C4-2B (cell line): ENCODE results near the gene ADAMTSL1.

Experiments used
- H3K27ac ChIP-seq: fragments of 450-650 bp; 2 replicates; pipeline ENCODE4 v1.5.1; 2017
- ZFX ChIP-seq: fragments of 450-650 bp; IDR thresholded peaks from 2 replicates; pipeline ENCODE4 v1.6.1; 2017
- TF ChIP-seq, protein P1 (sequence below): fragments of 450-650 bp; conservative IDR thresholded peaks from 2 replicates; pipeline ENCODE4 v1.5.1; 2017; ENCODE audit warnings: mild to moderate bottlenecking

ADAMTSL1 gene

DNA sequence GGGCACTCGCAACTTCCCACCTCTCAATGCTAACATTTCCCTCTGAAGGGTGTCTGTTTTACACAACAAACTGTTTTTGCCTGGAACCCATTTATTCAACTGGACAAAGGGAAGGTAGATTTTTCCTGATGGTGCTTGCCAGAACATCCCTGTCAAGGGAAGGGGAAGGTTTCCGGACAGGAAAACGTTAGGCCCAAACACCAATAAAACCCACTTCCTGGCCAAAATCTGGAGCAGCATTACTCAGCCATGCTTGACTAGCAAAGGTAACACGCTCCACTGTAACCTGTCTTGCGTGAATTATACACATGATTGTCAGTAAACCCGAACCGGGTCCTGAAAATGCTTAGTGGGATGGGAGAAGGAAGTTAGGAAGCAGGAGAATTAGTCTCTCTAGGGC is 468.8 kb downstream of the ADAMTSL1 start:
- TF ChIP-seq, protein P1, sequence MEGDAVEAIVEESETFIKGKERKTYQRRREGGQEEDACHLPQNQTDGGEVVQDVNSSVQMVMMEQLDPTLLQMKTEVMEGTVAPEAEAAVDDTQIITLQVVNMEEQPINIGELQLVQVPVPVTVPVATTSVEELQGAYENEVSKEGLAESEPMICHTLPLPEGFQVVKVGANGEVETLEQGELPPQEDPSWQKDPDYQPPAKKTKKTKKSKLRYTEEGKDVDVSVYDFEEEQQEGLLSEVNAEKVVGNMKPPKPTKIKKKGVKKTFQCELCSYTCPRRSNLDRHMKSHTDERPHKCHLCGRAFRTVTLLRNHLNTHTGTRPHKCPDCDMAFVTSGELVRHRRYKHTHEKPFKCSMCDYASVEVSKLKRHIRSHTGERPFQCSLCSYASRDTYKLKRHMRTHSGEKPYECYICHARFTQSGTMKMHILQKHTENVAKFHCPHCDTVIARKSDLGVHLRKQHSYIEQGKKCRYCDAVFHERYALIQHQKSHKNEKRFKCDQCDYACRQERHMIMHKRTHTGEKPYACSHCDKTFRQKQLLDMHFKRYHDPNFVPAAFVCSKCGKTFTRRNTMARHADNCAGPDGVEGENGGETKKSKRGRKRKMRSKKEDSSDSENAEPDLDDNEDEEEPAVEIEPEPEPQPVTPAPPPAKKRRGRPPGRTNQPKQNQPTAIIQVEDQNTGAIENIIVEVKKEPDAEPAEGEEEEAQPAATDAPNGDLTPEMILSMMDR, result no peak
- no peak for TF ChIP-seq ZFX
- no peak overlapping the region for H3K27ac ChIP-seq

DNA sequence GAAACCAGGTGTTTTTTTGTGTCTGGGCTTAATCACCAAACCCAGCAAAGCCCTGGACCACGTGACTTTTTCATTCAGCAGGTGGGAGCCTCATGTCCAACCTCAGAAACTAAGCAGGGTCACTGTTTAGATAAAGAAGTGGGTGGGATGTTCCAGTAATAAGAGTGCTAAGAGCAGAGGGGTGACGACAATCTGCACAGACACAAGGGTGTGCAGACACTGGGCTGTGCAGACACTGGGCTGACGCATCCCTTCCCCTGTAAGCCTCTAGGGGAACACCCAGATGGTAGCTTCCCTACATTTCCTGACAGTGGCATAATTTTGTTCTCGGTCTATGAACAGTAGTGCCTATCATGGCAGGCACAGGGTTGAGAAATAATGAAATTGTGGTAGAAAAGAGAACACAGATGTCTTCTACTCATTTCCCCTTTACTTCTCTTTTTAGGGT is 474.0 kb downstream of the ADAMTSL1 start:
- H3K27ac ChIP-seq, result no peak overlapping the region
- TF ChIP-seq, protein P1, result no peak
- TF ChIP-seq ZFX, result no peak

DNA sequence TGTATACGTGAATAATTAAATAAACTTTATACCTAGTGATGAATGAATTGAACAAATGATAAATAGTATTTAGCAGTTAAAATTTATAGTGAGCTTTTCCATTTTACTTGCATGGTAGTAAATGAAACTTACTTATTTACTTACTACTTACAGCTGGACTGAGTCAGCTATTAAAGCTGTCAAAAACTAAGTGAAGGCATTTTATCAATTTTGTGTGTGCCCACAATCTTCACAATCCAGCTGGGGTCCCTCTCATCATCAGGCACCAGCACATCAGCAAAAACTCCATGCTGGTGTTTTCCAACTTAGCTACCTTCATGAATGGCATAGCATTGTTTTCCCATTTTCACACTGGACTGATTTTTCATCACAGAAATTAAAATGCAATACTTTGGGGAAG is 478.0 kb downstream of the ADAMTSL1 start:
- TF ChIP-seq ZFX, result no peak
- TF ChIP-seq, protein P1, result no peak
- no peak overlapping the region for H3K27ac ChIP-seq

DNA sequence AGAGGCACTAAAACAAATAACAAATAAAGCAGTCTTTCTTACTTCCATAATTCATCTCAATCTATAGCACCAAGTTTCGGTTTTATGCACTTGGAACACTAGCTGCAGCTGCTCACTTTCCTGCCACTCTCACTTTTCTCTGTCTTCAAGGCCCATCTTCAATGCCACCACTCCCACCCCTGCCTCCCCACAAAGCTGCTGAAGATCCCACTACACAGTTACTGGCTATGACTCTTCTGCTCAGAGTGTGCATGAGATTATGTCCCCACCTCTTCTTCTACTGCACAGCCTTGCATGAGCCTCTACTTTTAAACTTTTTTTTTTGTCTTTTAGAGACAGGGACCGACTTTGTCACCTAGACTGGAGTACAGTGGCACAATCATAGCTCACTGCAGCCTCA is 481.7 kb downstream of the ADAMTSL1 start:
- TF ChIP-seq ZFX, result no peak
- TF ChIP-seq, protein P1, result no peak
- no peak overlapping the region for H3K27ac ChIP-seq
